ENCODE data around the gene C9orf72.
"Not testable (repeated sequence)": the region's sequence is repeated elsewhere in the genome, so short reads cannot be mapped to it uniquely, and the experiment has no call there.

The C9orf72 gene

GRCh38 chr9:27572918-27573633, at the start of gene C9orf72:
C9orf72 (minus strand) TSS chr9:27573481; CDS start chr9:27567120, 6,361 bp downstream.
- peak; percentile 26 for DNase-seq

GRCh38 chr9:27622693-27623340, 49.5 kb upstream of the C9orf72 start:
- DNase-seq = no peak

- DNase-seq = no peak
Observed at GRCh38 chr9:27619743-27620142, 46.5 kb upstream of the C9orf72 start.

GRCh38 chr9:27618066-27618465, 44.8 kb upstream of the C9orf72 start:
- no peak for DNase-seq

- DNase-seq = no peak
Observed at GRCh38 chr9:27614551-27614950, 41.3 kb upstream of the C9orf72 start.

- DNase-seq = not testable (repeated sequence)
Observed at GRCh38 chr9:27612036-27612435, 38.8 kb upstream of the C9orf72 start.

GRCh38 chr9:27610622-27611021, 37.3 kb upstream of the C9orf72 start:
- DNase-seq = no peak

- DNase-seq = no peak
Observed at GRCh38 chr9:27602954-27603353, 29.7 kb upstream of the C9orf72 start.

GRCh38 chr9:27602142-27602861, 29.0 kb upstream of the C9orf72 start:
- DNase-seq = no peak

GRCh38 chr9:27601396-27601795, 28.1 kb upstream of the C9orf72 start:
- no peak for DNase-seq

GRCh38 chr9:27600256-27600655, 27.0 kb upstream of the C9orf72 start:
- DNase-seq = no peak

- no peak for DNase-seq
Observed at GRCh38 chr9:27599870-27600238, 26.6 kb upstream of the C9orf72 start.

GRCh38 chr9:27599102-27599869, 26.0 kb upstream of the C9orf72 start:
- DNase-seq = no peak

- no peak for DNase-seq
Observed at GRCh38 chr9:27595733-27596132, 22.5 kb upstream of the C9orf72 start.

- DNase-seq = no peak
Observed at GRCh38 chr9:27591672-27592071, 18.4 kb upstream of the C9orf72 start.

- no peak for DNase-seq
Observed at GRCh38 chr9:27591093-27591492, 17.8 kb upstream of the C9orf72 start.

- no peak for DNase-seq
Observed at GRCh38 chr9:27590651-27591050, 17.4 kb upstream of the C9orf72 start.

GRCh38 chr9:27589462-27589861, 16.2 kb upstream of the C9orf72 start:
- no peak for DNase-seq

- no peak for DNase-seq
Observed at GRCh38 chr9:27586304-27586703, 13.0 kb upstream of the C9orf72 start.

- no peak for DNase-seq
Observed at GRCh38 chr9:27584931-27585330, 11.7 kb upstream of the C9orf72 start.

- no peak for DNase-seq
Observed at GRCh38 chr9:27582794-27583193, 9.5 kb upstream of the C9orf72 start.

GRCh38 chr9:27581826-27582225, 8.5 kb upstream of the C9orf72 start:
- no peak for DNase-seq
